Mucosa of descending colon (tissue), 3 donors: ENCODE data around the gene ADCY4. TPM values are rescaled to one million over a fixed set of nuclear protein-coding genes. Genes with fewer than 3 reads are reported as not detected.

Experiments used
- ATAC-seq: fragments of 200-7000 bp; cut with Tn5 transposase; one replicate; pipeline ENCODE4 v1.9.1; 2020; ENCODE audit warnings: mild to moderate bottlenecking, moderate library complexity
- DNase-seq, 3 donors: peaks; one replicate each; pipeline ENCODE4 v3.0.0-alpha.2; 2020
- H3K36me3 ChIP-seq: fragments of 200-600 bp; one replicate; pipeline ENCODE4 v1.8.0; 2021; ENCODE audit warnings: low read depth, mild to moderate bottlenecking
- H3K4me1 ChIP-seq: fragments of 200-600 bp; one replicate; pipeline ENCODE4 v1.8.0; 2021; ENCODE audit warnings: low read depth, mild to moderate bottlenecking
- H3K4me3 ChIP-seq: fragments of 200-600 bp; one replicate; pipeline ENCODE4 v1.8.0; 2021; ENCODE audit warnings: mild to moderate bottlenecking
- H3K9me3 ChIP-seq: fragments of 200-600 bp; one replicate; pipeline ENCODE4 v1.8.0; 2021; ENCODE audit warnings: mild to moderate bottlenecking
- intact Hi-C, 2 donors: fragments of 100-400 bp; cut with DNase I in 1 of 2; cut with micrococcal nuclease in 1 of 2; formaldehyde crosslinking; loops; one replicate each; pipeline versions ENCODE4 v1.11.0 to v1.11.1; 2022; cut with DNase I, micrococcal nuclease
- total RNA-seq, 3 donors: library from RNA; stranded (reverse); fragmentation: NEBNext Ultra II Directional in 2 of 3; extraction: Animal tissue kit (Norgen Biotek cat#: 25700) in 2 of 3; gene quantifications; one replicate each; pipeline versions ENCODE4 v1.2.1 to v1.2.4, GENCODE V29; 2021 to 2023
- TF ChIP-seq, protein P1 (sequence below): fragments of 200-600 bp; IDR thresholded peaks from one replicate; pipeline ENCODE4 v1.8.0; 2022; ENCODE audit warnings: antibody characterized with exemption, mild to moderate bottlenecking
- donor health status: DM: no; HTN: no; CAD: no; lungs with moderate emphysema.
- donor health status: DM: no; HTN: no; CAD: no.
- donor health status: DM: no; HTN: yes; CAD: no.

The ADCY4 gene
- total RNA-seq, 3 donors from 2014 or later = 13.9 to 23.5 (median 20.7) TPM

DNA sequence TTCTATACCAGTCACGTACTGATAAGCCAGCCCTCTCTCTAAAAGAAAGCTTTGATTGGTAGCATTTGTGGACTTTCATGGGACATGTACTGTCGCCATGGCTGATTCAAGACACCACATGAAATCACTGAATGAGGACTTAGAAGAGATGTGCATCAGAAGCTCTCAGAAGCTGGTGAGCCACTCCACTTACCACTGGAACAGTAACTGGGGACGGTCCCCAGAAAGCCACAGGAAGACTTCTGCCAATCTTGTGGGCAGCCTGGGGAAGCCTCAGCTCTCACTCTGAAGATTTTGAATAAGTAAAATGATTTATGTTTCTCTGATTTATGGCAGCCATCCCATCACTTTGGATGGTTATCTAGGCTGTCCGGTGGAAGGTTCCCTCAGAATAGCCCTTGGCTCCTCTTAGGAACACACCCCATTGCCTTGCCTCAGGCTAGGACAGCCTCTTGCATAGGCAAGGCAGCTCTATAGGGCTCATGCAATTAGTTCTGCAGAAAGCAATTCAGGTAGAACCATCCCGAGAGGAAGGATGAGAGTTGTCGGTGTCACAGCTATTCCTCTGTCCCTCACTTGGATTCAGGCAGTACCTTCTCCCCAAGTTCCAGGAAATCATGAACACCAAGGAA lies 45.1 kb downstream of the ADCY4 start:
- intact Hi-C loops = no loop called here
- no peak for DNase-seq
- H3K4me3 ChIP-seq = no peak overlapping the region
- H3K36me3 ChIP-seq = no peaks in the 10 kb centered on the region
- ATAC-seq = no peak
- H3K4me1 ChIP-seq = no peaks in the 10 kb centered on the region
- H3K9me3 ChIP-seq = no peaks in the 10 kb centered on the region
- TF ChIP-seq, protein P1, sequence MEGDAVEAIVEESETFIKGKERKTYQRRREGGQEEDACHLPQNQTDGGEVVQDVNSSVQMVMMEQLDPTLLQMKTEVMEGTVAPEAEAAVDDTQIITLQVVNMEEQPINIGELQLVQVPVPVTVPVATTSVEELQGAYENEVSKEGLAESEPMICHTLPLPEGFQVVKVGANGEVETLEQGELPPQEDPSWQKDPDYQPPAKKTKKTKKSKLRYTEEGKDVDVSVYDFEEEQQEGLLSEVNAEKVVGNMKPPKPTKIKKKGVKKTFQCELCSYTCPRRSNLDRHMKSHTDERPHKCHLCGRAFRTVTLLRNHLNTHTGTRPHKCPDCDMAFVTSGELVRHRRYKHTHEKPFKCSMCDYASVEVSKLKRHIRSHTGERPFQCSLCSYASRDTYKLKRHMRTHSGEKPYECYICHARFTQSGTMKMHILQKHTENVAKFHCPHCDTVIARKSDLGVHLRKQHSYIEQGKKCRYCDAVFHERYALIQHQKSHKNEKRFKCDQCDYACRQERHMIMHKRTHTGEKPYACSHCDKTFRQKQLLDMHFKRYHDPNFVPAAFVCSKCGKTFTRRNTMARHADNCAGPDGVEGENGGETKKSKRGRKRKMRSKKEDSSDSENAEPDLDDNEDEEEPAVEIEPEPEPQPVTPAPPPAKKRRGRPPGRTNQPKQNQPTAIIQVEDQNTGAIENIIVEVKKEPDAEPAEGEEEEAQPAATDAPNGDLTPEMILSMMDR = no peak

DNA sequence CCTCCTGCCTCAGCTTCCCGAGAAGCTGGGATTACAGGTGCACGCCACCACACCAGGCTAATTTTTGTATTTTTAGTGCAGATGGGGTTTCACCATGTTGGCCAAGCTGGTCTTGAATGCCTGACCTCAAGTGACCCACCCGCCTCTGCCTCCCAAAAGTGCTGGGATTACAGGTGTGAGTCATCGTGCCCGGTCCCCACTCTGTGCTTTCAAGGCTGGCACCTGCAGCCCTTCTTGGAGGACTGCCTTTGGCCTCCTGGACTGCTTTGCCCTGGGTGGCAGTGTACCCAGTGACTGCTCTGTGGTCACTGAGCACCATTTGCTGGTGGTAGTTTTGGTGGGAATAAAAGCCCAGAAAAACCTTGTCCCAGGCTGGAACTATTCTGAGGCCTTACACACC lies 47.9 kb downstream of the ADCY4 start:
- intact Hi-C loops = no loop called here
- no peaks in the 10 kb centered on the region for H3K9me3 ChIP-seq
- no peaks in the 10 kb centered on the region for H3K4me1 ChIP-seq
- no peak overlapping the region for H3K4me3 ChIP-seq
- H3K36me3 ChIP-seq = no peaks in the 10 kb centered on the region
- DNase-seq = no peak
- ATAC-seq = no peak
- TF ChIP-seq, protein P1 = no peak

DNA sequence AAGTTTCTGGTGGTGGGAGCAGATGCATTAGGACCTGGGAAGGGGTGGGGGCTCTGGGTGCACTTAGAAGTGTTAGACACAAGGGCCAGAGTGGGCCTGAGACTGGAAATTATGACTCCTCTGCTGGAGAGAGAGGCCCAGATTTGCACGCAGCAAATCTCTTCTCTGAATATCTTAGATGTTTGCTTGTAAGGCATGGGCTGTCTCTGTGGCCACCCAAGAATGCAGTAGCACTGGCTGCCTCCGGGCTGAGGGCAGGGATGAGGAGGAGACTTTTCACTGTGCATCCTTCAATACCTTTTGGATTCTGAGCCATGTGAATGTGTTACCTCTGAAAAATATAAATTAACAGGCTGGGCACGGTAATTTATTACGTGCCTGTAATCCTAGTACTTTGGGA lies 49.5 kb downstream of the ADCY4 start:
- DNase-seq (no peak), ATAC-seq (no peak)
- Histone ChIP-seq H3K4me1 (no peaks in the 10 kb centered on the region), H3K36me3 (no peaks in the 10 kb centered on the region), H3K4me3 (no peak overlapping the region), H3K9me3 (no peaks in the 10 kb centered on the region)
- TF ChIP-seq, protein P1 = no peak
- intact Hi-C loops = no loop called here

GRCh38 chr14:24284501-24285035 lies 50.3 kb downstream of the ADCY4 start:
- DNase-seq = no peak
- TF ChIP-seq, protein P1 = no peak

GRCh38 chr14:24283796-24284460 lies 50.9 kb downstream of the ADCY4 start:
- intact Hi-C loops = no loop called here
- no peaks in the 10 kb centered on the region for H3K36me3 ChIP-seq
- TF ChIP-seq, protein P1 = no peak
- H3K4me1 ChIP-seq = no peaks in the 10 kb centered on the region
- no peak overlapping the region for H3K4me3 ChIP-seq
- DNase-seq (no peak), ATAC-seq (no peak)
- H3K9me3 ChIP-seq = no peaks in the 10 kb centered on the region

More at GRCh38 chr14:24284501-24285035, 50.3 kb downstream of the ADCY4 start:
- ATAC-seq = no peak
- intact Hi-C loops = no loop called here
- Histone ChIP-seq H3K9me3 (no peaks in the 10 kb centered on the region), H3K36me3 (no peaks in the 10 kb centered on the region), H3K4me1 (no peaks in the 10 kb centered on the region), H3K4me3 (no peak overlapping the region)
